COLO668 (cell line): ENCODE results near the gene REM2.

Experiments
- DNase-seq: peaks from one replicate; lab custom pipeline; 2025; ENCODE audit not compliant: unreplicated experiment; lab: John Stamatoyannopoulos, UW

Gene REM2, protein sequence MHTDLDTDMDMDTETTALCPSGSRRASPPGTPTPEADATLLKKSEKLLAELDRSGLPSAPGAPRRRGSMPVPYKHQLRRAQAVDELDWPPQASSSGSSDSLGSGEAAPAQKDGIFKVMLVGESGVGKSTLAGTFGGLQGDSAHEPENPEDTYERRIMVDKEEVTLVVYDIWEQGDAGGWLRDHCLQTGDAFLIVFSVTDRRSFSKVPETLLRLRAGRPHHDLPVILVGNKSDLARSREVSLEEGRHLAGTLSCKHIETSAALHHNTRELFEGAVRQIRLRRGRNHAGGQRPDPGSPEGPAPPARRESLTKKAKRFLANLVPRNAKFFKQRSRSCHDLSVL

GRCh38 chr14:22883173-22883976 lies at the start of gene REM2:
REM2 (plus strand) TSS chr14:22883222; CDS start chr14:22883288, 66 bp downstream.
- DNase-seq = peak; percentile 82

- DNase-seq = no peak
These were observed 47.5 kb upstream of the REM2 start for GRCh38 chr14:22835505-22835904.

DNA sequence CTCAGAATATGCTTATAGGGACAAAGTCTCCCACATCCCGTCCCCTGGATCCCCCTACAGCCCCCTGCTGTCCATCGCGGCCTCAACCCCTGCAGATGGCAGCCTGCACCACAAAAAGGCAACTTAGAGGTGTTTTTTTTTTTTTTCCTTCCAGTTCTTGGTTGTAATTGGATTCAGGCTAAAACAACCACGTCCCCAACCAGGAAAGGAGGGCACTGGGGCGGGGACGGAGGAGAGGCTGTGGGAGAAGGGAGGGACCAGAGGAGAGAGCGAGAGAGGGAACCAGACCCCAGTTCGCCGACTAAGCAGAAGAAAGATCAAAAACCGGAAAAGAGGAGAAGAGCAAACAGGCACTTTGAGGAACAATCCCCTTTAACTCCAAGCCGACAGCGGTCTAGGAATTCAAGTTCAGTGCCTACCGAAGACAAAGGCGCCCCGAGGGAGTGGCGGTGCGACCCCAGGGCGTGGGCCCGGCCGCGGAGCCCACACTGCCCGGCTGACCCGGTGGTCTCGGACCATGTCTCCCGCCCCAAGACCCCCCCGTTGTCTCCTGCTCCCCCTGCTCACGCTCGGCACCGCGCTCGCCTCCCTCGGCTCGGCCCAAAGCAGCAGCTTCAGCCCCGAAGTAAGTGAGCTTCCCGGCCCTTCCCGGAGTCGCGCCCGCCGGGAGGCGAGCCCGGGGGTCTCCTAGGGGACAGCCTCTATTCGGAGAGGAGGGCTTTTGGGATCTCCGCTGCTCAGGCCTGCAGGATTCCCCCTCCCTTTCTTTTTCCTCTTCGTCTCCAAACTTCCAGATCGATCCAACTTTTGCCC lies 46.5 kb upstream of the REM2 start, which contains the start of gene MMP14:
Gene MMP14 (plus strand): TSS at position 285 of the 813 bp plus-strand sequence. CDS start 233 bp downstream, at position 518.
- no peak for DNase-seq

DNA sequence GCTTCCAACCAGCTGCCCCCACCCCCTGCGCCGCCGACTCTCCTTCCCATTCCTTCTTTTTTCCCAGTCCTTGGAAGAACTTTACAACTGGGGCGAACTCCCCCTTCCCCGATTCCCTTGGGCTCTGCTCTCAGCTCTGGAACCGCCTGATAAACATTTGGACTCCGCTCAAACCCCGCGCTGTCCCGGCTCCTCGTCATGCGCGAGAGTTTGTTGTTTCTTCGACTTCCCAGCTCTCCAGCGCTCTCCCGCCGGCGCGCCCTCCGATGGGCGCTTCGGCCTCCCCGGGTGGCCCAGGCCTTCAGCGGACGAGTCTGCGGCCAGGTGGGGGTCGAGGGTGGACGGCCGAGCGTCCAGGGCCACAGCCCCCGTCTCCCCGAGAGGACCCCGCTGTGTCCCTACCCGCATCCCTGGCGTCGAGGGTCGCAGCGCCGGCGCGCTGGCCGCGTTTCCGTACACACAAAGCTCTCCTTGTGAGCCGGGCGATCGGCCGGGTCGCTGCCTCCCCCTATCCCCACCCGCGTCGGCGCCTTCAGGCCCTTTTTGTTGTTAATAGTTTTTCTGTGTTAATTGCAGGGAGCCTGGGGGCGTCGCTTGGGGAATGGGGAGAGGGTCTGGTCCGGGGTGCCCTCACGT lies 45.8 kb upstream of the REM2 start:
- DNase-seq = no peak

- no peak for DNase-seq
These were observed 45.1 kb upstream of the REM2 start for GRCh38 chr14:22837750-22838538.

DNA sequence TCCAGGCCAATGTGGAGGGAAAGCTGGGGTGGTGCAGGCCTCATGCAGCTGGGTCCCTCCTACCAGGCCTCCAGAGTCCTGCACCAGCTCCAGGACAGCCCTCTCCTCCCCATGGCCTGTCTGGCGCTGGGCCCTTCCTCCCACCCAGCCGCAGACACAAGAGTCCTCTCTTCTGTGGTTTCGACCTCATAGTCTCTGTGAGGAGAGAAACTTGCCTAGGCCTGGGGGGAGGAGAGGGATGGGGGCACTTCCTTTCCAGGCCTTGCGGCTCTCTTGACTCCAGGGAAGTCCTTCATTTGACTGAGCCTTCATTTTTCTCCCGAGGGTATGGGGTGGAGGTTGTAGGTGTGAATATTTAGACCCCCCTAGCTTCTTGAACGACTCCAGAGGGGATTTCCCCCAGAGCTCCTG lies 44.4 kb upstream of the REM2 start:
- DNase-seq = no peak

- no peak for DNase-seq
These were observed 43.8 kb upstream of the REM2 start for GRCh38 chr14:22839159-22839779.

GRCh38 chr14:22841311-22841710 lies 41.7 kb upstream of the REM2 start:
- no peak for DNase-seq

- no peak for DNase-seq
These were observed 41.3 kb upstream of the REM2 start for GRCh38 chr14:22841769-22842168.

GRCh38 chr14:22842211-22843122 lies 40.6 kb upstream of the REM2 start:
- no peak for DNase-seq

GRCh38 chr14:22843123-22843925 lies 39.7 kb upstream of the REM2 start:
- DNase-seq = no peak

DNA sequence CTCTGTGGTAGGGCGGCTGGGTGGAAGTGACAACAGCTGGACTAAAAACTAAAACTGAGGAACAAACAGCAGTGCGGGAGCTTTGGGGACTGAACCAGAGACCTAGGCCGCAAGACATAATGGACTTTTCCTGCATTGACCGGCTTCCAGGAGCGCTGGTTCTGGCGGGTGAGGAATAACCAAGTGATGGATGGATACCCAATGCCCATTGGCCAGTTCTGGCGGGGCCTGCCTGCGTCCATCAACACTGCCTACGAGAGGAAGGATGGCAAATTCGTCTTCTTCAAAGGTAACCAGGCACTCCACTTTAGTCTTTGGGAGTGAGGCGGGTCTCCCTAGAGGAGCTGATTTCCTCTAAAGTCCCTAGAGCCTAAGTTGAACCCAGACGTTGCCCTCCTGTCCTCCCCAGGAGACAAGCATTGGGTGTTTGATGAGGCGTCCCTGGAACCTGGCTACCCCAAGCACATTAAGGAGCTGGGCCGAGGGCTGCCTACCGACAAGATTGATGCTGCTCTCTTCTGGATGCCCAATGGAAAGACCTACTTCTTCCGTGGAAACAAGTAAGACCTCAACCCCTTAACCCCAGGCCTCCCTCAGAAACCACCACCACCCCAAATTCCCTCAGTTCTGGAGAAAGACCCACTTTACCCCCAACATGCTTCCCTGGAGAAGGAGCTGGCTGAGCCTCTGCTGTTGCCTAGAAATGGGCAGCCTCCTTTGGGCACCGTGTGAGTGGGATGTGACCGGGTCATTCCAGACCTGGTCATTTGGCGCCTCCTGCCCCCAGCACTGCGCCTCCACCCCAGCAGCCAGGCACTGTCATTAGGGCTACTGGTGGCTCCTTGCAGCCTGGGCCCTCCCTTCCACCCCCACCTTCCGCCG lies 38.6 kb upstream of the REM2 start:
- no peak for DNase-seq

DNA sequence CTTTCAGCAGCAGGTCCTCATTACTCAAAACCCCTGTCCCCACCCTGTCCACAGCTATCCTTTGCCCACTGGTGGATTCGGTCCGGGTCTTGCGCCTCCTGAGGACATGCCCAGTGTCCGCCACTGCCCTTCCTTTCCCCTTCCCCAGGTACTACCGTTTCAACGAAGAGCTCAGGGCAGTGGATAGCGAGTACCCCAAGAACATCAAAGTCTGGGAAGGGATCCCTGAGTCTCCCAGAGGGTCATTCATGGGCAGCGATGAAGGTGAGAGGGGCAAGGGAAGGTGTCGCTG lies 38.0 kb upstream of the REM2 start:
- DNase-seq = no peak

- DNase-seq = no peak
These were observed 37.0 kb upstream of the REM2 start for GRCh38 chr14:22845821-22846625.

DNA sequence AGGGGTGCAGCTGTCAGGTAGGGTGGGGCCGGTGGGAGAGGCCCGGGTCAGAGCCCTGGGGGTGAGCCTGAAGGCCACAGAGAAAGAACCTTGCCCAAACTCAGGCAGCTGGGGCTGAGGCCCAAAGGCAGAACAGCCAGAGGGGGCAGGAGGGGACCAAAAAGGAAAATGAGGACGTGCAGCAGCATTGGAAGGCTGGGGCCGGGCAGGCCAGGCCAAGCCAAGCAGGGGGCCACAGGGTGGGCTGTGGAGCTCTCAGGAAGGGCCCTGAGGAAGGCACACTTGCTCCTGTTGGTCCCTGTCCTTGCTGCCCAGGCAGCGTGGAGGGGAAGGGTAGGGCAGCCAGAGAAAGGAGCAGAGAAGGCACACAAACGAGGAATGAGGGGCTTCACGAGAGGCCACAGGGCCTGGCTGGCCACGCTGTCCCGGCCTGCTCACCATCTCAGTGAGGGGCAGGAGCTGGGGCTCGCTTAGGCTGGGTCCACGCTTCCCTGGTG lies 36.2 kb upstream of the REM2 start:
- no peak for DNase-seq
